Measurements from ENCODE around the gene TSC22D2. TPM values are rescaled to one million over a fixed set of nuclear protein-coding genes. Genes with fewer than 3 reads are reported as not detected.

Gene TSC22D2
- 5.3 TPM for total RNA-seq
- 21.5 TPM for polyA plus RNA-seq
- long read RNA-seq, donor 1: 0 reads
- long read RNA-seq, donor 2, full-length matches to known transcripts: 9 of 763 reads
- long read RNA-seq, donor 2, partial matches to known transcripts: 754 of 763 reads
- long read RNA-seq, donor 2, other reads (novel, unspliced or antisense): 0 of 763 reads
- long read RNA-seq, donor 3, partial matches to known transcripts: 59 of 424 reads
- long read RNA-seq, donor 3, other reads (novel, unspliced or antisense): 361 of 424 reads
- long read RNA-seq, donor 4, transcript TSC22D2-203 (3 exons, 2,093 nt): major isoform, 6 of 267 reads
- long read RNA-seq, donor 4, partial matches to known transcripts: 255 of 267 reads
- long read RNA-seq, donor 4, other reads (novel, unspliced or antisense): 5 of 267 reads
- long read RNA-seq, donor 5, transcript TSC22D2-203 (3 exons, 2,093 nt): major isoform, 6 of 9 reads
- long read RNA-seq, donor 5, partial matches to known transcripts: 0 of 9 reads
- long read RNA-seq, donor 5, other reads (novel, unspliced or antisense): 0 of 9 reads
- long read RNA-seq, donor 6, partial matches to known transcripts: 0 of 2 reads
- long read RNA-seq, donor 6, other reads (novel, unspliced or antisense): 0 of 2 reads
- long read RNA-seq, donor 7, transcript TSC22D2-203 (3 exons, 2,093 nt): major isoform, 9 of 598 reads
- long read RNA-seq, donor 7, partial matches to known transcripts: 102 of 598 reads
- long read RNA-seq, donor 7, other reads (novel, unspliced or antisense): 485 of 598 reads
- long read RNA-seq, donor 8, full-length matches to known transcripts: 7 of 18 reads
- long read RNA-seq, donor 8, partial matches to known transcripts: 11 of 18 reads
- long read RNA-seq, donor 8, other reads (novel, unspliced or antisense): 0 of 18 reads
- long read RNA-seq, donor 9, partial matches to known transcripts: 0 of 2 reads
- long read RNA-seq, donor 9, other reads (novel, unspliced or antisense): 0 of 2 reads
- long read RNA-seq, donor 10, transcript TSC22D2-203 (3 exons, 2,093 nt): major isoform, 9 of 23 reads
- long read RNA-seq, donor 10, partial matches to known transcripts: 12 of 23 reads
- long read RNA-seq, donor 10, other reads (novel, unspliced or antisense): 0 of 23 reads

DNA sequence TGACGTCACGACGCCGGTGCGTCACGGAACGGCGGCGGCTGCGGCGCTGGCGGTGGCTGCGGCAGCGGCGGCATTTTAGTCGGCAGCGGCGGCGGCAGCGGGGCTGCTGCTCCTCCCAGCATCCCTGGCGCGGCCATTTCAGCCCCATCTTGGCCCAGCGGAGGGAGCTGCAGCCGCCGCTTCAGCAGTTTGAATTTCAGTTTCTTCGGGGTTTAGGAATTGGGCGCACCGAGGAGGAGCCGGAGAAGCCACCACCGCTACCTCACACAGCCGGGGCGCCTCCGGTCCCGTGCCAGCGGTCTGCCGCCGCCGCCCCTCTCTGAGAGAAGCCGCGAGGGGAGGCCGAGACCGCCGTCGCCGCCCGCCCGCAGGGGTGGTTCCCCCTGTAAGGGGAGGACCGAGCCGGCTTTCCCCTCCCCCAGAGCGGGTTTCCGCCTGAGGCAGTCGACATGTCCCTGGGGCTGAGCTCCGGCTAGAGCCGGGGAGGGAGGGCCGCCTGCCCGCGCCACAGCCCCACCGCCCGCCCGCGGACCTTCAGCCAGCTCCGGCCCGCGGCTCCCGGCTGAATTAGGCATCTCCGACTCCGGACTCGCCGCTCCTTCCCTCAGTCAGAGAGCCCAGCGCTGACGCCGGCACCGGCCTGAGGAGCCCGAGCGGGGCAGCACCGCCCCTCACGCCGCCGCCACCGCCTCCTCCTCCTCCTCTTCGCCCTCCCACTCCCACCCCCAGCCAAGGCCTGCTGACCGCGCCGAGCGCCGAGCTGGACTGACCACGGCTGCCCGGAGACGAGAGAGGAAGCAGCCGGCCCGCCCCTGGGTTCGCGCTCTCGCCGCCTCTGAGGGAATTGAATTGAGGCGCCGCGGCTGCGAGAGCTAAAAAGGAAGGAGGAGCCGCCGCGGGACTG, at the start of gene TSC22D2:
TSC22D2 (plus strand) TSS at position 78 of the 904 bp plus-strand sequence. CDS start 1,053 bp downstream, outside the sequence.
- under 1% methylated on average over 102 of the region's 102 CpGs for WGBS
- Histone ChIP-seq H3K4me3 (ENCODE audit: low read length in 2 of 2) (peak within 1 kb of the TSS; percentile 73), H3K4me1 (ENCODE audit: control insufficient read depth in 2 of 2, insufficient read depth in 2 of 2, low read length in 2 of 2) (peaks cover 2 to 6% of the 10 kb centered on the region in 2 donors), H3K27ac (ENCODE audit: low read depth in 1 of 2, low read length in 1 of 2) (peak within 1 kb of the TSS; percentile 99), H3K27me3 (ENCODE audit: control insufficient read depth in 2 of 2, insufficient read depth in 1 of 2, low read length in 1 of 2) (no peaks in the 10 kb centered on the region), H3K36me3 (ENCODE audit: control insufficient read depth in 2 of 2, insufficient read depth in 2 of 2, low read length in 1 of 2) (no peaks in the 10 kb centered on the region), H3K9me3 (ENCODE audit: control insufficient read depth in 2 of 2, insufficient read depth in 1 of 2, low read length in 1 of 2) (no peaks in the 10 kb centered on the region)
- DNase-seq (ENCODE audit: low read depth in 6 of 9, low spot score in 9 of 9): peak in 8 of 9 donors; percentile 81 to 98 (median 96)

DNA sequence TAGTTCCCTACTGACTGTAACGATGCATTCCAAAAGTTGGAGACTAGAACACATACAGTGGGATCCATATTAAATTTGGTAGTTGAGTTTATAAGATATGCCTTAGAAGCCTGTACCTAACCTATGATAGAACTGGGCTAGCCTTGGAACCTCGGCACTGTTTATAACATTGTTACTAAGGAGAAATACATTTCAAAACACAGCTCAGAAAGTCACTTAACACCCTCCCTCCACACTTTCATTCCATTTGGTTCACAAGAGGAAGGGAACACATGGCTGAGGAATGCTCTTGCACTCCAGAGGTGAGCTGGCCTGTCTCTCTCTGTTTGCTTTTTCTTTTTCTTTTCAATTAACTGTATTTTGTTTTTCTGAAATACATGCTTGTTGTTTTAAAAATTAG, 48.7 kb upstream of the TSC22D2 start:
- no peaks in the 10 kb centered on the region for H3K9me3 ChIP-seq (ENCODE audit: control insufficient read depth in 2 of 2, insufficient read depth in 1 of 2, low read length in 1 of 2)
- no peaks in the 10 kb centered on the region for H3K27me3 ChIP-seq (ENCODE audit: control insufficient read depth in 2 of 2, insufficient read depth in 1 of 2, low read length in 1 of 2)
- DNase-seq (ENCODE audit: low read depth in 6 of 9, low spot score in 9 of 9): no peak
- no peaks in the 10 kb centered on the region for H3K36me3 ChIP-seq (ENCODE audit: control insufficient read depth in 2 of 2, insufficient read depth in 2 of 2, low read length in 1 of 2)
- H3K4me3 ChIP-seq (ENCODE audit: low read length in 2 of 2): no peak overlapping the region
- WGBS: 96% methylated on average over 2 of the region's 2 CpGs
- H3K27ac ChIP-seq (ENCODE audit: low read depth in 1 of 2, low read length in 1 of 2): no peak overlapping the region
- H3K4me1 ChIP-seq (ENCODE audit: control insufficient read depth in 2 of 2, insufficient read depth in 2 of 2, low read length in 2 of 2): no peaks in the 10 kb centered on the region

DNA sequence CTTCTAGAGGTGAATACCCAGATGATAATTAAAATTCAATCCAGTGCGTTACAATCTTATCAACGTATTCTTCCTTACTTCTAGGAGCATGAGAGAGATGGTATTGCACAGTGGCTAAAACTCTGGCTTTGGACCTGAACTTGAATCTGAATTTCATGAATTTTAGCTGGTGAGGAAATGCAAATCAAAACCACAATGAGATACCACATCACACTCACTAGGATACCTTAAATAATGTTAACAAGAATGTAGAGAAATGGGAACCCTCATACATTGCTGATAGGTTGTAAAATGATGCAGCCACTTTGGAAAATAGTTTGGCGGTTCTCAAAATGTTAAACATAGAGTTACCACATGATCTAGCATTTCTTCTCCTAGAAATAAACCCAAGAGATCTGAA, 47.1 kb upstream of the TSC22D2 start:
- Histone ChIP-seq H3K27ac (ENCODE audit: low read depth in 1 of 2, low read length in 1 of 2) (no peak overlapping the region), H3K27me3 (ENCODE audit: control insufficient read depth in 2 of 2, insufficient read depth in 1 of 2, low read length in 1 of 2) (no peaks in the 10 kb centered on the region), H3K4me1 (ENCODE audit: control insufficient read depth in 2 of 2, insufficient read depth in 2 of 2, low read length in 2 of 2) (no peaks in the 10 kb centered on the region), H3K4me3 (ENCODE audit: low read length in 2 of 2) (no peak overlapping the region), H3K36me3 (ENCODE audit: control insufficient read depth in 2 of 2, insufficient read depth in 2 of 2, low read length in 1 of 2) (no peaks in the 10 kb centered on the region), H3K9me3 (ENCODE audit: control insufficient read depth in 2 of 2, insufficient read depth in 1 of 2, low read length in 1 of 2) (no peaks in the 10 kb centered on the region)
- WGBS: 97% methylated on average over 3 of the region's 3 CpGs
- DNase-seq (ENCODE audit: low read depth in 6 of 9, low spot score in 9 of 9): no peak

DNA sequence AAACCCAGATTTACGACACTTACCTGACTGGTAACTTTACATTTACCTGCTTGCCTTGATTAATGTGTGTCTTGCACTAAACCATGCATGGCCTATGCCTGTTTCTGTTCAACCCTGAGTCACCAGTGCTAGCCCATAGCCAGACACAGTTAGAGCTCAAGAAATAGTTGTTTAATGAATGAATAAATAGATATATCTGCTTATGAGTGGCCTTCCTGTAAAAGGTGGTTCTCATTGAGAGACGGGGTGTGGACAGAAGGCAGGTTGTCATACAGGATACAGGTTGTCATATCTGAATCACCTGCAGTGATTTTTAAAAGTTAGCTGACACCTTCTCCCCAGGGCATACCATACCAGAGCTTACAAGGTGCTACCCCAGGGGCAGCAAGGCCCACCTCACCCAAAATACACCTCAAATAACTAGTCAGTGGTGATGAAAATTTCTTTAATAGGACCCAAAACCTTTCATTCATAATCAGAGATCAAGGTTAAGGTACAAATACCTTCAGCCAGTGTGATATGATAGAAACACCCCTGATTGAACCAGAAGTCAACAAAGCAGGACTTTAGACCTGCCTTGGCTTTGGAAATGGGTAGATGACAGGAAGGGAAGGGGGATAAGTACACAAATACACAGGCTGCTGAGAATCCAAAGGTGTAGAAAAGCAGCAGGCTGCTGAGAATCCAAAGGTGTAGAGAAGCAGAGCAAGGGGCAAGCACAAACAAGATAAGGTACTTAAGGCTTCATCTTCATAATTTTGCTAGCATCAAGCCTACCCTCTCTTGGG, 45.4 kb upstream of the TSC22D2 start:
- no peak for DNase-seq (ENCODE audit: low read depth in 6 of 9, low spot score in 9 of 9)
- 94% methylated on average over 2 of the region's 2 CpGs for WGBS
- Histone ChIP-seq H3K4me3 (ENCODE audit: low read length in 2 of 2) (no peak overlapping the region), H3K4me1 (ENCODE audit: control insufficient read depth in 2 of 2, insufficient read depth in 2 of 2, low read length in 2 of 2) (no peaks in the 10 kb centered on the region), H3K36me3 (ENCODE audit: control insufficient read depth in 2 of 2, insufficient read depth in 2 of 2, low read length in 1 of 2) (no peaks in the 10 kb centered on the region), H3K9me3 (ENCODE audit: control insufficient read depth in 2 of 2, insufficient read depth in 1 of 2, low read length in 1 of 2) (no peaks in the 10 kb centered on the region), H3K27me3 (ENCODE audit: control insufficient read depth in 2 of 2, insufficient read depth in 1 of 2, low read length in 1 of 2) (no peaks in the 10 kb centered on the region), H3K27ac (ENCODE audit: low read depth in 1 of 2, low read length in 1 of 2) (no peak overlapping the region)

DNA sequence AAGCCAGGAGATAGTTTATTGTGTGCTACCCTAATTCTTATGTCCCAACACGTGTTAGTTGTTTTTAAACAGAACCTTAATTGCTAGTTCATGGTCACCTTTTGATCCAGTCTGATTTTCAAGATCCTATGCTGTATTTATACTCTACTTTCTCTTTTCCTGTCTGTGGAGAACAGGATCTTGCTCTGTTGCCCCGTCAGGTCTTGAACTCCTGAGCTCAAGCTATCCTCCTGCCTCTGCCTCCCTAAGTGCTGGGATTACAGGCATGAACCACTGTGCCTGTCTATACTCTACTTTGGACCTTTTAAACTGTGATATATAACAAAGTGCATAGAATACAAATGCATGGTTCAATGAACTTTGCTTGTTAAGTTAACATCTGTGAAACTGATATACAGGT, 44.7 kb upstream of the TSC22D2 start:
- Histone ChIP-seq H3K4me1 (ENCODE audit: control insufficient read depth in 2 of 2, insufficient read depth in 2 of 2, low read length in 2 of 2) (no peaks in the 10 kb centered on the region), H3K9me3 (ENCODE audit: control insufficient read depth in 2 of 2, insufficient read depth in 1 of 2, low read length in 1 of 2) (no peaks in the 10 kb centered on the region), H3K4me3 (ENCODE audit: low read length in 2 of 2) (no peak overlapping the region), H3K27ac (ENCODE audit: low read depth in 1 of 2, low read length in 1 of 2) (no peak overlapping the region), H3K27me3 (ENCODE audit: control insufficient read depth in 2 of 2, insufficient read depth in 1 of 2, low read length in 1 of 2) (no peaks in the 10 kb centered on the region), H3K36me3 (ENCODE audit: control insufficient read depth in 2 of 2, insufficient read depth in 2 of 2, low read length in 1 of 2) (no peaks in the 10 kb centered on the region)
- DNase-seq (ENCODE audit: low read depth in 6 of 9, low spot score in 9 of 9): no peak
- 96% methylated on average over 2 of the region's 2 CpGs for WGBS

DNA sequence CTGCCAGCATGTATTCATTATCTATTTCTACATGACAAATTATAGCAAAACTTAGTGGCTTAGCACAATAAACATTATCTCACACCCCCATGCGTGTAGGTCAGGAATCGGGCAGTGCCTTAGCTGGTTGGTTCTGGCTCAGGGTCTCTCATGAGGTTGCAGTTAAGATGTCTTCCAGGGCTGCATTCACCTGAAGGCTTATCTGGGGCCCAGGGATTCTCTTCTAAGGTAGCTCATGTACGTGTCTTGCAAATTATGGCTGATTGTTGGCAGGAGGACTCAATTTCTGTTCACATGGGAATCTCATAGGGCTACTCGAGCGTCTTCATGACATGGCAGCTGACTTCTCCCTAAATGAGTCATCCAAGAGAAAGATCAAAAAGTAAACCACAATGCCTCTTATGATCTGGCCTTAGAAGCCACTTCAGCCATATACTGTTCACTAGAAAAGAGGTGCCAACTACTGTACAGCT, 42.9 kb upstream of the TSC22D2 start:
- no peak for DNase-seq (ENCODE audit: low read depth in 6 of 9, low spot score in 9 of 9)
- H3K9me3 ChIP-seq (ENCODE audit: control insufficient read depth in 2 of 2, insufficient read depth in 1 of 2, low read length in 1 of 2): no peaks in the 10 kb centered on the region
- WGBS: 85% methylated on average over 5 of the region's 5 CpGs
- no peaks in the 10 kb centered on the region for H3K4me1 ChIP-seq (ENCODE audit: control insufficient read depth in 2 of 2, insufficient read depth in 2 of 2, low read length in 2 of 2)
- no peak overlapping the region for H3K27ac ChIP-seq (ENCODE audit: low read depth in 1 of 2, low read length in 1 of 2)
- no peaks in the 10 kb centered on the region for H3K27me3 ChIP-seq (ENCODE audit: control insufficient read depth in 2 of 2, insufficient read depth in 1 of 2, low read length in 1 of 2)
- H3K4me3 ChIP-seq (ENCODE audit: low read length in 2 of 2): no peak overlapping the region
- H3K36me3 ChIP-seq (ENCODE audit: control insufficient read depth in 2 of 2, insufficient read depth in 2 of 2, low read length in 1 of 2): no peaks in the 10 kb centered on the region

DNA sequence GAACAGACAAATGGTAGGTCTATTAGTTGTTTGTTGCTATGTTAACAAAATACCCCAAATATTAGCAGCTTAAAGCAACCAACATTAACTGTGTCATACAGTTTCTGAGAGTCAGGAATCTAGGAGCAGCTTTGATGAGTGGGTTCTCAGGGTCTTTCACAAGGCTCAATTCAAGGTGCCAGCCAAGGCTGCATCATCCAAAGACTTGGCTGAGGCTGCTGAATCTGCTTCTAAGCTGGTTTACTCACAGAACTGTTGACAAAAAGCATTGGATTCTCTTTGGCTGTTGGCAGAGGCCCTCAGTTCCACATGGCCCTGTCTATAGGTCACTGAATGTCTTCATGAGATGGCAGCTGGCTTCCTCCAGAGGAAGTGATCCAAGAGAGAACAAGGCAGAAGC, 40.3 kb upstream of the TSC22D2 start:
- no peak overlapping the region for H3K27ac ChIP-seq (ENCODE audit: low read depth in 1 of 2, low read length in 1 of 2)
- no peaks in the 10 kb centered on the region for H3K4me1 ChIP-seq (ENCODE audit: control insufficient read depth in 2 of 2, insufficient read depth in 2 of 2, low read length in 2 of 2)
- H3K36me3 ChIP-seq (ENCODE audit: control insufficient read depth in 2 of 2, insufficient read depth in 2 of 2, low read length in 1 of 2): no peaks in the 10 kb centered on the region
- H3K4me3 ChIP-seq (ENCODE audit: low read length in 2 of 2): no peak overlapping the region
- no peaks in the 10 kb centered on the region for H3K27me3 ChIP-seq (ENCODE audit: control insufficient read depth in 2 of 2, insufficient read depth in 1 of 2, low read length in 1 of 2)
- no peak for DNase-seq (ENCODE audit: low read depth in 6 of 9, low spot score in 9 of 9)
- H3K9me3 ChIP-seq (ENCODE audit: control insufficient read depth in 2 of 2, insufficient read depth in 1 of 2, low read length in 1 of 2): no peaks in the 10 kb centered on the region

DNA sequence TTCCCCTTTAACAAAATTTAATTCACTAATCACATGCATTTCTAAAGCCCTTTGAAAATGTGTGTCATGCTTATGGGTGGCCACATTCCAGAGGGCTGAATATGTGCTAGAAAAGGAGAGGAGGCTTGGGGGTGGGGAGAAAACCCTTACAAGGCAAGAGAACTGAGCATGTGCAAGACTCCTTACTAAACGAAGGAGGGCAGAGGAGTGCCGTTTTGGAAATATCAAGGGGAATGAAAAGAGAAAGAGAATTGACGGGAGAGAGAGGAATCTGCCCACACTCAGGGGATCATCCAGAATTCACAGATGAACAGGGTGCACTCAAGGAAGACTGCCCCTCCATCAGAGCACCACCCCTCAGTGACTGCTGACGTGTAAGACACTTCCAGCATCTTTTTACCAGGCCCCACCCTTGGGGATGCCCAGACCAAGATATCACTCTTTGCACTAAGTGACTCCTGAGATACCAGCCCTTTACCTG, 37.9 kb upstream of the TSC22D2 start:
- no peaks in the 10 kb centered on the region for H3K4me1 ChIP-seq (ENCODE audit: control insufficient read depth in 2 of 2, insufficient read depth in 2 of 2, low read length in 2 of 2)
- no peak overlapping the region for H3K4me3 ChIP-seq (ENCODE audit: low read length in 2 of 2)

More for the DNA sequence above, 37.9 kb upstream of the TSC22D2 start:
- Histone ChIP-seq H3K27me3 (ENCODE audit: control insufficient read depth in 2 of 2, insufficient read depth in 1 of 2, low read length in 1 of 2) (no peaks in the 10 kb centered on the region), H3K36me3 (ENCODE audit: control insufficient read depth in 2 of 2, insufficient read depth in 2 of 2, low read length in 1 of 2) (no peaks in the 10 kb centered on the region), H3K9me3 (ENCODE audit: control insufficient read depth in 2 of 2, insufficient read depth in 1 of 2, low read length in 1 of 2) (no peaks in the 10 kb centered on the region), H3K27ac (ENCODE audit: low read depth in 1 of 2, low read length in 1 of 2) (no peak overlapping the region)
- 89% methylated on average over 4 of the region's 4 CpGs for WGBS
- no peak for DNase-seq (ENCODE audit: low read depth in 6 of 9, low spot score in 9 of 9)
